ENCODE results near the gene CXorf38.
A peak's percentile ranks its signal among the peaks of the same experiment; 100 is the strongest.

The CXorf38 gene

GRCh38 chrX:40647307-40648197 is at the start of gene CXorf38:
Gene CXorf38 (minus strand): TSS chrX:40647561. CDS start chrX:40647520, 41 bp downstream.
- H3K36me3 Mint-ChIP-seq (ENCODE audit: low read depth): peaks cover 28% of the 10 kb centered on the region

GRCh38 chrX:40694802-40695201 is 47.4 kb upstream of the CXorf38 start:
- Mint-ChIP-seq H3K4me1 (ENCODE audit: low read depth) (peaks cover 1% of the 10 kb centered on the region), H3K36me3 (ENCODE audit: low read depth) (peaks cover 32% of the 10 kb centered on the region), H3K9me3 (no peaks in the 10 kb centered on the region), H3K27ac (no peak overlapping the region), H3K27me3 (ENCODE audit: low read depth) (no peaks in the 10 kb centered on the region), H3K4me3 (no peak overlapping the region)
- no peak for DNase-seq (ENCODE audit: low spot score)

More at GRCh38 chrX:40647307-40648197, at the start of gene CXorf38:
- H3K4me1 Mint-ChIP-seq (ENCODE audit: low read depth): peaks cover 17% of the 10 kb centered on the region
- H3K9me3 Mint-ChIP-seq: no peaks in the 10 kb centered on the region
- peak; percentile 85 for DNase-seq (ENCODE audit: low spot score)
- H3K27ac Mint-ChIP-seq: peak within 1 kb of the TSS; percentile 94
- peaks cover 2% of the 10 kb centered on the region for H3K27me3 Mint-ChIP-seq (ENCODE audit: low read depth)
- H3K4me3 Mint-ChIP-seq: peak within 1 kb of the TSS; percentile 98

- no peak overlapping the region for H3K4me3 Mint-ChIP-seq
- H3K4me1 Mint-ChIP-seq (ENCODE audit: low read depth): peaks cover 12% of the 10 kb centered on the region
- no peaks in the 10 kb centered on the region for H3K27me3 Mint-ChIP-seq (ENCODE audit: low read depth)
Measured at GRCh38 chrX:40688929-40689328, 41.6 kb upstream of the CXorf38 start.

GRCh38 chrX:40687169-40687568 is 39.8 kb upstream of the CXorf38 start:
- DNase-seq (ENCODE audit: low spot score): no peak
- H3K27me3 Mint-ChIP-seq (ENCODE audit: low read depth): no peaks in the 10 kb centered on the region
- no peaks in the 10 kb centered on the region for H3K9me3 Mint-ChIP-seq
- peaks cover 24% of the 10 kb centered on the region for H3K36me3 Mint-ChIP-seq (ENCODE audit: low read depth)
- H3K27ac Mint-ChIP-seq: no peak overlapping the region
- no peak overlapping the region for H3K4me3 Mint-ChIP-seq
- H3K4me1 Mint-ChIP-seq (ENCODE audit: low read depth): peaks cover 14% of the 10 kb centered on the region

More at GRCh38 chrX:40688929-40689328, 41.6 kb upstream of the CXorf38 start:
- Mint-ChIP-seq H3K9me3 (no peaks in the 10 kb centered on the region), H3K36me3 (ENCODE audit: low read depth) (peaks cover 31% of the 10 kb centered on the region), H3K27ac (no peak overlapping the region)
- DNase-seq (ENCODE audit: low spot score): no peak

- no peaks in the 10 kb centered on the region for H3K9me3 Mint-ChIP-seq
- H3K27me3 Mint-ChIP-seq (ENCODE audit: low read depth): no peaks in the 10 kb centered on the region
- no peak overlapping the region for H3K4me3 Mint-ChIP-seq
- H3K27ac Mint-ChIP-seq: no peak overlapping the region
- H3K36me3 Mint-ChIP-seq (ENCODE audit: low read depth): peaks cover 24% of the 10 kb centered on the region
- no peak for DNase-seq (ENCODE audit: low spot score)
- peaks cover 14% of the 10 kb centered on the region for H3K4me1 Mint-ChIP-seq (ENCODE audit: low read depth)
Measured at GRCh38 chrX:40685362-40685918, 38.1 kb upstream of the CXorf38 start.

GRCh38 chrX:40684092-40684491 is 36.7 kb upstream of the CXorf38 start:
- H3K27ac Mint-ChIP-seq: no peak overlapping the region
- H3K9me3 Mint-ChIP-seq: no peaks in the 10 kb centered on the region
- peaks cover 14% of the 10 kb centered on the region for H3K4me1 Mint-ChIP-seq (ENCODE audit: low read depth)
- no peaks in the 10 kb centered on the region for H3K27me3 Mint-ChIP-seq (ENCODE audit: low read depth)
- DNase-seq (ENCODE audit: low spot score): no peak
- H3K36me3 Mint-ChIP-seq (ENCODE audit: low read depth): peaks cover 26% of the 10 kb centered on the region
- no peak overlapping the region for H3K4me3 Mint-ChIP-seq

GRCh38 chrX:40683245-40683644 is 35.9 kb upstream of the CXorf38 start:
- no peak overlapping the region for H3K27ac Mint-ChIP-seq
- no peak overlapping the region for H3K4me3 Mint-ChIP-seq
- no peaks in the 10 kb centered on the region for H3K9me3 Mint-ChIP-seq
- DNase-seq (ENCODE audit: low spot score): no peak
- H3K27me3 Mint-ChIP-seq (ENCODE audit: low read depth): no peaks in the 10 kb centered on the region
- H3K36me3 Mint-ChIP-seq (ENCODE audit: low read depth): peaks cover 23% of the 10 kb centered on the region
- H3K4me1 Mint-ChIP-seq (ENCODE audit: low read depth): peaks cover 14% of the 10 kb centered on the region

- no peak overlapping the region for H3K27ac Mint-ChIP-seq
- peaks cover 8% of the 10 kb centered on the region for H3K4me1 Mint-ChIP-seq (ENCODE audit: low read depth)
- H3K4me3 Mint-ChIP-seq: no peak overlapping the region
- H3K27me3 Mint-ChIP-seq (ENCODE audit: low read depth): no peaks in the 10 kb centered on the region
- no peaks in the 10 kb centered on the region for H3K9me3 Mint-ChIP-seq
- H3K36me3 Mint-ChIP-seq (ENCODE audit: low read depth): peaks cover 33% of the 10 kb centered on the region
- no peak for DNase-seq (ENCODE audit: low spot score)
Measured at GRCh38 chrX:40671126-40671525, 23.8 kb upstream of the CXorf38 start.

- DNase-seq (ENCODE audit: low spot score): no peak
- Mint-ChIP-seq H3K36me3 (ENCODE audit: low read depth) (peaks cover 39% of the 10 kb centered on the region), H3K27me3 (ENCODE audit: low read depth) (no peaks in the 10 kb centered on the region), H3K27ac (no peak overlapping the region), H3K4me1 (ENCODE audit: low read depth) (no peaks in the 10 kb centered on the region), H3K4me3 (no peak overlapping the region), H3K9me3 (no peaks in the 10 kb centered on the region)
Measured at GRCh38 chrX:40663880-40664630, 16.7 kb upstream of the CXorf38 start.

GRCh38 chrX:40663078-40663740 is 15.8 kb upstream of the CXorf38 start:
- DNase-seq (ENCODE audit: low spot score): no peak
- peaks cover 37% of the 10 kb centered on the region for H3K36me3 Mint-ChIP-seq (ENCODE audit: low read depth)
- H3K9me3 Mint-ChIP-seq: no peaks in the 10 kb centered on the region
- H3K27me3 Mint-ChIP-seq (ENCODE audit: low read depth): no peaks in the 10 kb centered on the region
- no peak overlapping the region for H3K4me3 Mint-ChIP-seq
- H3K27ac Mint-ChIP-seq: peak overlapping the region; percentile 15
- H3K4me1 Mint-ChIP-seq (ENCODE audit: low read depth): no peaks in the 10 kb centered on the region

- Mint-ChIP-seq H3K4me1 (ENCODE audit: low read depth) (no peaks in the 10 kb centered on the region), H3K9me3 (no peaks in the 10 kb centered on the region), H3K4me3 (no peak overlapping the region), H3K27ac (no peak overlapping the region), H3K27me3 (ENCODE audit: low read depth) (no peaks in the 10 kb centered on the region), H3K36me3 (ENCODE audit: low read depth) (peaks cover 27% of the 10 kb centered on the region)
- no peak for DNase-seq (ENCODE audit: low spot score)
Measured at GRCh38 chrX:40661489-40661888, 14.1 kb upstream of the CXorf38 start.

GRCh38 chrX:40660381-40660780 is 13.0 kb upstream of the CXorf38 start:
- no peaks in the 10 kb centered on the region for H3K9me3 Mint-ChIP-seq
- no peaks in the 10 kb centered on the region for H3K4me1 Mint-ChIP-seq (ENCODE audit: low read depth)
- H3K36me3 Mint-ChIP-seq (ENCODE audit: low read depth): peaks cover 26% of the 10 kb centered on the region
- H3K27ac Mint-ChIP-seq: no peak overlapping the region
- no peak overlapping the region for H3K4me3 Mint-ChIP-seq
- DNase-seq (ENCODE audit: low spot score): no peak
- no peaks in the 10 kb centered on the region for H3K27me3 Mint-ChIP-seq (ENCODE audit: low read depth)

GRCh38 chrX:40653535-40653934 is 6.2 kb upstream of the CXorf38 start:
- no peak for DNase-seq (ENCODE audit: low spot score)
- H3K36me3 Mint-ChIP-seq (ENCODE audit: low read depth): peaks cover 20% of the 10 kb centered on the region
- H3K9me3 Mint-ChIP-seq: no peaks in the 10 kb centered on the region
- H3K27me3 Mint-ChIP-seq (ENCODE audit: low read depth): no peaks in the 10 kb centered on the region
- H3K4me3 Mint-ChIP-seq: no peak overlapping the region
- H3K4me1 Mint-ChIP-seq (ENCODE audit: low read depth): peaks cover 2% of the 10 kb centered on the region
- H3K27ac Mint-ChIP-seq: no peak overlapping the region

Measured in T-helper 2 cell treated with Interferon-gamma antibody and Interleukin-4, amounts not matched to agents 5 μg/mL and 100 μg/mL, for 36 hours (primary cell).